ENCODE measurements around the gene SEZ6.
A peak's percentile ranks its signal among the peaks of the same experiment; 100 is the strongest.
"Not testable (repeated sequence)": the region's sequence is repeated elsewhere in the genome, so short reads cannot be mapped to it uniquely, and the experiment has no call there.

SEZ6 gene

GRCh38 chr17:28951428-28951990, 54.3 kb downstream of the SEZ6 start, which contains the start of gene PHF12:
TSS of gene PHF12 (minus strand) at chr17:28951518. CDS start at chr17:28950960, 558 bp downstream.
- DNase-seq, result peak; percentile 100

GRCh38 chr17:28950752-28951427, 54.9 kb downstream of the SEZ6 start:
- no peak for DNase-seq

- DNase-seq, result peak; percentile 61
Observed at GRCh38 chr17:28950017-28950751, 55.6 kb downstream of the SEZ6 start.

GRCh38 chr17:28949185-28950016, 56.4 kb downstream of the SEZ6 start:
- peak; percentile 53 for DNase-seq

GRCh38 chr17:28948873-28949184, 57.0 kb downstream of the SEZ6 start:
- no peak for DNase-seq

- DNase-seq, result no peak
Observed at GRCh38 chr17:28948342-28948741, 57.5 kb downstream of the SEZ6 start.

GRCh38 chr17:28947639-28948038, 58.2 kb downstream of the SEZ6 start:
- no peak for DNase-seq

- no peak for DNase-seq
Observed at GRCh38 chr17:28946239-28946638, 59.6 kb downstream of the SEZ6 start.

- DNase-seq, result no peak
Observed at GRCh38 chr17:28944862-28945741, 60.7 kb downstream of the SEZ6 start.

GRCh38 chr17:28944343-28944742, 61.5 kb downstream of the SEZ6 start:
- DNase-seq, result no peak

GRCh38 chr17:28942925-28943324, 62.9 kb downstream of the SEZ6 start:
- DNase-seq, result no peak

GRCh38 chr17:28941251-28941650, 64.6 kb downstream of the SEZ6 start:
- DNase-seq, result no peak

- no peak for DNase-seq
Observed at GRCh38 chr17:28940675-28941074, 65.2 kb downstream of the SEZ6 start.

- no peak for DNase-seq
Observed at GRCh38 chr17:28940142-28940541, 65.7 kb downstream of the SEZ6 start.

- no peak for DNase-seq
Observed at GRCh38 chr17:28938552-28938951, 67.3 kb downstream of the SEZ6 start.

GRCh38 chr17:28937044-28937729, 68.6 kb downstream of the SEZ6 start:
- no peak for DNase-seq

- no peak for DNase-seq
Observed at GRCh38 chr17:28935744-28936460, 69.9 kb downstream of the SEZ6 start.

- not testable (repeated sequence) for DNase-seq
Observed at GRCh38 chr17:28934508-28934907, 71.3 kb downstream of the SEZ6 start.

- DNase-seq, result no peak
Observed at GRCh38 chr17:28929787-28930186, 76.0 kb downstream of the SEZ6 start.

- DNase-seq, result peak; percentile 21
Observed at GRCh38 chr17:28928061-28928460, 77.8 kb downstream of the SEZ6 start.

GRCh38 chr17:28926786-28927185, 79.0 kb downstream of the SEZ6 start:
- DNase-seq, result no peak
